Ishikawa (cell line): ENCODE data around the gene IFIT5.

Experiments used
- CEBPB ChIP-seq: IDR thresholded peaks from 2 replicates; pipeline ENCODE4 v1.6.1; 2012
- CREB1 ChIP-seq: IDR thresholded peaks from 2 replicates; pipeline ENCODE4 v1.6.1; 2012; ENCODE audit warnings: low read depth
- EGR1 ChIP-seq: IDR thresholded peaks from 2 replicates; pipeline ENCODE4 v1.6.1; 2012
- EP300 ChIP-seq: IDR thresholded peaks from 2 replicates; pipeline ENCODE4 v1.6.1; 2012; ENCODE audit warnings: borderline replicate concordance
- FOXM1 ChIP-seq: IDR thresholded peaks from 2 replicates; pipeline ENCODE4 v1.6.1; 2012; ENCODE audit warnings: low read depth, borderline replicate concordance
- MAX ChIP-seq: IDR thresholded peaks from 2 replicates; pipeline ENCODE4 v1.6.1; 2012
- NFIC ChIP-seq: IDR thresholded peaks from 2 replicates; pipeline ENCODE4 v1.6.1; 2012
- RAD21 ChIP-seq: IDR thresholded peaks from 2 replicates; pipeline ENCODE4 v1.6.1; 2012; ENCODE audit warnings: low read depth
- REST ChIP-seq: IDR thresholded peaks from 2 replicates; pipeline ENCODE4 v1.6.1; 2012; ENCODE audit warnings: low read depth, mild to moderate bottlenecking
- TAF1 ChIP-seq: IDR thresholded peaks from 2 replicates; pipeline ENCODE4 v1.6.1; 2012; ENCODE audit warnings: low read depth, mild to moderate bottlenecking
- TCF12 ChIP-seq: IDR thresholded peaks from 2 replicates; pipeline ENCODE4 v1.6.1; 2012; ENCODE audit warnings: low read depth
- TEAD4 ChIP-seq: IDR thresholded peaks from 2 replicates; pipeline ENCODE4 v1.6.1; 2012
- YY1 ChIP-seq: IDR thresholded peaks from 2 replicates; pipeline ENCODE4 v1.6.1; 2012; ENCODE audit warnings: low read depth
- ZBTB7A ChIP-seq: IDR thresholded peaks from 2 replicates; pipeline ENCODE4 v1.6.1; 2012; ENCODE audit warnings: low read depth
- TF ChIP-seq, protein P1 (sequence below): IDR thresholded peaks from 2 replicates; pipeline ENCODE4 v1.6.1; 2012

Gene IFIT5

GRCh38 chr10:89403043-89403442, 11.3 kb upstream of the IFIT5 start:
- TF ChIP-seq YY1 (no peak), RAD21 (no peak), EGR1 (no peak), EP300 (no peak), NFIC (no peak), CREB1 (no peak), MAX (no peak), ZBTB7A (no peak), TCF12 (no peak), TEAD4 (no peak), CEBPB (no peak), REST (no peak), FOXM1 (no peak), TAF1 (no peak)
- TF ChIP-seq, protein P1, sequence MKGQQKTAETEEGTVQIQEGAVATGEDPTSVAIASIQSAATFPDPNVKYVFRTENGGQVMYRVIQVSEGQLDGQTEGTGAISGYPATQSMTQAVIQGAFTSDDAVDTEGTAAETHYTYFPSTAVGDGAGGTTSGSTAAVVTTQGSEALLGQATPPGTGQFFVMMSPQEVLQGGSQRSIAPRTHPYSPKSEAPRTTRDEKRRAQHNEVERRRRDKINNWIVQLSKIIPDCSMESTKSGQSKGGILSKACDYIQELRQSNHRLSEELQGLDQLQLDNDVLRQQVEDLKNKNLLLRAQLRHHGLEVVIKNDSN: no peak

GRCh38 chr10:89404104-89405047, 10.0 kb upstream of the IFIT5 start:
- TF ChIP-seq TEAD4 (no peak), CEBPB (no peak), CREB1 (no peak), TAF1 (no peak), YY1 (no peak)
- TF ChIP-seq, protein P1: no peak

GRCh38 chr10:89413398-89413912, 913 bp upstream of the IFIT5 start:
- TF ChIP-seq, protein P1: no peak
- TF ChIP-seq ZBTB7A: no peak
- no peak for TF ChIP-seq CEBPB
- no peak for TF ChIP-seq YY1
- TF ChIP-seq REST: no peak
- TF ChIP-seq MAX: no peak
- no peak for TF ChIP-seq FOXM1
- TF ChIP-seq CREB1: no peak
- TF ChIP-seq EP300: no peak
- no peak for TF ChIP-seq NFIC
- TF ChIP-seq RAD21: no peak
- TF ChIP-seq TEAD4: no peak
- TF ChIP-seq TAF1: no peak
- TF ChIP-seq TCF12: no peak

DNA sequence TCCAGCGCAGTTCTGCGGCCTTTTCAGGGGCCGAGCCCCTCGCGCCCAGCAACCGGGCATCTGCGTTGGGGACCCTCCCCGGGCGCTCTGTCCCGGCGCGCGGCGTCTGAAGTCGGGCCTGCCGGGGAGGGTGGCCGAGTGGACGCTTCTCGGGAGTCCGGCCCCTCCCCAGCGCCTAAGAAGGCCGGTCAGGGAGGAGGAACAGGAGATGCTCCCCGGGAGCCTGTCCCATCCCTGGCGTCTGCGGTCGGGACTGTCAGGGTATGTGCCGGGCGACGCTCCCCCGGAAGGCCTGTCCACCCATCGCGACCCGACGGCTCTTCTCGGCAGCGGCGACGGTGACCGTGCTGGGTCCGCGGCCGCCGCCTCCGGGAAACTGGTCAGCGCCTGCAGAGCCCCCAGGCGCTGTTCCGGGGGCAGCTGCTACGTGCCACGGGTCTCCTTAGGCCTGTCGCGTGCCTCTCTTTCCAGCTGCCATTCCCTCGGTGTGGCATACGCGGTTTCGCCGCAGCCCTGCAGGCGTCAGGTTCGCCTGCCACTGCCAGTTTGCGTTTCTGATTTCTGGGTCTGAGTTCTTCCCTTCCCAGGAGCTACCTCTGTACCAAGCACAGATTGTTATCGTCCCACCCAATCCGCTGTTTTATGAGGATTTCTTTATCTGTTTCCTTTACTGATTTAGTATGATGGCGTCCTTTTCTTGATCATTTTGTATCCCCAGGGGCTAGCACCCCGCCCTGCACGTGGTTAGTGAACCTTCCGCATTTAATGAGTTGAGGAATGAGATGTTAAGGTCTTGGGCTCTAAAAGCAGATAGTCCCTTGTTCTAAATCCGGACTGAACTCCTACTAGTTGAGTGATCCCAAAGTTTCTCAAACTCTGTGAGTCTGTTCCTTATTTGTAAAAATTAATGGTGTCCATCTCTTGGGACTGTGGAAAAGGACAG, 782 bp downstream of the IFIT5 start:
- no peak for TF ChIP-seq EP300
- TF ChIP-seq YY1: no peak
- TF ChIP-seq EGR1: no peak
- TF ChIP-seq TEAD4: no peak
- no peak for TF ChIP-seq NFIC
- no peak for TF ChIP-seq FOXM1
- no peak for TF ChIP-seq TAF1
